SU-DHL-6 (cell line): ENCODE measurements around the gene PRKD1.
A peak's percentile ranks its signal among the peaks of the same experiment; 100 is the strongest.

Source experiments
- H2AFZ ChIP-seq: fragments of 200-600 bp; sonication (generic); 2 replicates; pipeline ENCODE4 v1.6.1; 2014; ENCODE audit warnings: low read depth, mild to moderate bottlenecking, moderate library complexity, mixed read lengths, antibody characterized with exemption, low read length; ENCODE audit not compliant: severe bottlenecking
- H3F3A ChIP-seq: fragments of 200-600 bp; shearing (Covaris generic); 2 replicates; pipeline ENCODE4 v1.6.0; 2016; ENCODE audit warnings: antibody characterized with exemption, mild to moderate bottlenecking; ENCODE audit not compliant: insufficient read depth
- H3K27ac ChIP-seq: fragments of 200-600 bp; sonication (generic); 2 replicates; pipeline ENCODE4 v1.5.1; 2016; ENCODE audit warnings: low read depth, mild to moderate bottlenecking, low read length, moderate library complexity, mixed read lengths
- H3K27me3 ChIP-seq: fragments of 200-600 bp; sonication (generic), shearing (Covaris generic); 2 replicates; pipeline ENCODE4 v1.6.0; 2014; ENCODE audit warnings: mild to moderate bottlenecking, low read length
- H3K36me3 ChIP-seq: fragments of 200-600 bp; sonication (generic); 2 replicates; pipeline ENCODE4 v1.6.1; 2014; ENCODE audit warnings: mild to moderate bottlenecking, low read length, mixed read lengths
- H3K4me2 ChIP-seq: fragments of 300-600, 200-600 bp; shearing (Covaris generic), sonication (generic); 2 replicates; pipeline ENCODE4 v1.6.0; 2014; ENCODE audit warnings: low read length, low read depth, mild to moderate bottlenecking; ENCODE audit not compliant: poor library complexity, severe bottlenecking
- H3K4me3 ChIP-seq: fragments of 200-600 bp; sonication (generic); 2 replicates; pipeline ENCODE4 v1.5.1; 2014; ENCODE audit warnings: antibody characterized with exemption, low read length, mild to moderate bottlenecking, mixed read lengths; ENCODE audit not compliant: insufficient read depth, poor library complexity, severe bottlenecking
- H3K79me2 ChIP-seq: fragments of 200-600 bp; sonication (generic); 2 replicates; pipeline ENCODE4 v1.6.1; 2014; ENCODE audit warnings: mild to moderate bottlenecking, low read length, moderate library complexity; ENCODE audit not compliant: insufficient read depth
- H3K9ac ChIP-seq: fragments of 200-600 bp; sonication (generic); 2 replicates; pipeline ENCODE4 v1.7.0; 2014; ENCODE audit warnings: mild to moderate bottlenecking, low read length
- H3K9me2 ChIP-seq: fragments of 200-600 bp; sonication (generic); replicated peaks from 2 replicates; pipeline ENCODE4 v1.6.1; 2014; ENCODE audit warnings: low read length; ENCODE audit not compliant: insufficient read depth
- H3K9me3 ChIP-seq: fragments of 200-600 bp; sonication (generic); 2 replicates; pipeline ENCODE4 v1.6.1; 2014; ENCODE audit warnings: low read length, mixed read lengths; ENCODE audit not compliant: insufficient read depth
- H4K20me1 ChIP-seq: fragments of 200-600 bp; sonication (generic); 2 replicates; pipeline ENCODE4 v1.6.1; 2014; ENCODE audit warnings: low read depth, mild to moderate bottlenecking, antibody characterized with exemption, low read length, moderate library complexity, mixed read lengths
- EZH2phosphoT487 ChIP-seq: fragments of 200-600 bp; sonication (generic), shearing (Covaris generic); conservative IDR thresholded peaks from 2 replicates; pipeline ENCODE4 v1.6.1; 2018; ENCODE audit warnings: mild to moderate bottlenecking, antibody characterized with exemption, low read length, moderate library complexity, mixed read lengths
- TF ChIP-seq, protein P1 (sequence below): fragments of 200-600 bp; sonication (generic); IDR thresholded peaks from one replicate; pipeline ENCODE4 v1.5.1; 2017; ENCODE audit warnings: antibody characterized with exemption, mild to moderate bottlenecking, low read length, moderate library complexity; ENCODE audit not compliant: insufficient read depth, poor library complexity, severe bottlenecking

PRKD1 gene

DNA sequence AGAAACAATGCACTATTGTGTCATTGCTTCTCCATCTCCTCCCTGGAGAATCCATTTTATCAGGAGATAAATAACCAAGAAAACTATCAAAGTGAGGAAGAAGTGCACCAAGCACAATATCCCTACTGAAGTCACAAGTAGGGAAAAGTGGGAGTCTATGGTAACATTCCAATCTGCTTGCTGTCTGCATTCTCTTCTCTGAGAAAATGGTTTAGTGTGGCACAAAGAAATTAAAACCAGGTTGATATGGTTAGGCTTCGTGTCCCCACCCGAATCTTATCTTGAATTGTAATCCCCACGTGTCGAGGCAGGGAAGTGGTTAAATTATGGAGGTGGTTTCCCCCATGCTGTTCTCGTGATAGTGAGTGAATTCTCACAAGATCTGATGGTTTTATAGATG, 209.7 kb downstream of the PRKD1 start:
- TF ChIP-seq EZH2phosphoT487, result no peak
- TF ChIP-seq, protein P1, sequence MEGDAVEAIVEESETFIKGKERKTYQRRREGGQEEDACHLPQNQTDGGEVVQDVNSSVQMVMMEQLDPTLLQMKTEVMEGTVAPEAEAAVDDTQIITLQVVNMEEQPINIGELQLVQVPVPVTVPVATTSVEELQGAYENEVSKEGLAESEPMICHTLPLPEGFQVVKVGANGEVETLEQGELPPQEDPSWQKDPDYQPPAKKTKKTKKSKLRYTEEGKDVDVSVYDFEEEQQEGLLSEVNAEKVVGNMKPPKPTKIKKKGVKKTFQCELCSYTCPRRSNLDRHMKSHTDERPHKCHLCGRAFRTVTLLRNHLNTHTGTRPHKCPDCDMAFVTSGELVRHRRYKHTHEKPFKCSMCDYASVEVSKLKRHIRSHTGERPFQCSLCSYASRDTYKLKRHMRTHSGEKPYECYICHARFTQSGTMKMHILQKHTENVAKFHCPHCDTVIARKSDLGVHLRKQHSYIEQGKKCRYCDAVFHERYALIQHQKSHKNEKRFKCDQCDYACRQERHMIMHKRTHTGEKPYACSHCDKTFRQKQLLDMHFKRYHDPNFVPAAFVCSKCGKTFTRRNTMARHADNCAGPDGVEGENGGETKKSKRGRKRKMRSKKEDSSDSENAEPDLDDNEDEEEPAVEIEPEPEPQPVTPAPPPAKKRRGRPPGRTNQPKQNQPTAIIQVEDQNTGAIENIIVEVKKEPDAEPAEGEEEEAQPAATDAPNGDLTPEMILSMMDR, result no peak
- Histone ChIP-seq H3K9me3 (no peaks in the 10 kb centered on the region), H3K27me3 (no peaks in the 10 kb centered on the region)

DNA sequence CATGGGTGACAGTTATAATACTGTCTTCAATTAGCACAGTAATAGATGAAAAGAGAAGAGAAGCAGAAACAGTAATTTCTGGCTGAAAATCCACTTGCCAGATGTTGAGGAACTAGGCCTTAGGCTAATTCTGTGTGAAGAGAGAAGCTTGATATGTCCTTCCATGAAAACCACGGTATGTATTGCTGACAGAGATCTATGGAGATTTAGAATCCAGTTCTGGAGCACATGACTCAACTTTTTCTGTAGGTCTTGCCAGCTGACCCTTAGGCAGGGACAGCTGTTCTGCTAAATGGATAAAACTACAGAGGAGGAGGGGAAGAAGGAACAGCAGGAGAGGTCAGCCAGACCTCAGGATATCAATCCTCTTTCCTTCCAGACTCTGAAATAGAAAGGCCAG, 211.5 kb downstream of the PRKD1 start:
- TF ChIP-seq EZH2phosphoT487, result no peak
- TF ChIP-seq, protein P1, result no peak
- Histone ChIP-seq H3K9ac (no peak overlapping the region), H3K9me3 (no peaks in the 10 kb centered on the region), H3K27me3 (no peaks in the 10 kb centered on the region), H4K20me1 (no peaks in the 10 kb centered on the region), H3K27ac (no peak overlapping the region), H3K4me3 (no peak overlapping the region), H2AFZ (no peak overlapping the region), H3K36me3 (no peaks in the 10 kb centered on the region), H3F3A (no peaks in the 10 kb centered on the region), H3K4me2 (no peak overlapping the region), H3K9me2 (no peaks in the 10 kb centered on the region), H3K79me2 (no peaks in the 10 kb centered on the region)

More for the DNA sequence above, 209.7 kb downstream of the PRKD1 start:
- Histone ChIP-seq H4K20me1 (no peaks in the 10 kb centered on the region), H3K36me3 (no peaks in the 10 kb centered on the region), H3K27ac (no peak overlapping the region), H3K9ac (no peak overlapping the region), H3K9me2 (no peaks in the 10 kb centered on the region), H3K4me2 (no peak overlapping the region), H3K79me2 (no peaks in the 10 kb centered on the region), H2AFZ (peak overlapping the region; percentile 46), H3F3A (no peaks in the 10 kb centered on the region), H3K4me3 (no peak overlapping the region)

DNA sequence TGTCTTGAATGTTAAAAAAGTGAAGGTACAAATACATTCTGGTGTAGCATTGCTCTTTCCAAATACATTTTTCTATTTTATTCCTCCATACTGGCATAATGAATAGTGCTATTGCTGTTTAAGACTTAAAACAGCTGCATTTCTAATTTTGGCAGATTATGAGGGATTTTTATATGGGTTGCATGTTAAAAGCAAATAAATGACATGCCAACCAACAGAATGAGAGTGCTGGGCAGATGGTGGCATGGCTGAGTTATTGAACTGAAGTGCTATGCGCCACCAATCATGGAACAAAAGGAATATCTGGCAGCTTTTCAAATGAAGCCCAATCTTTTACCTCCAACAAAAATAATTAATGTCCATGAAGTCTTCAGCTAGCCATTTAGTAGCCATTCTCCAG, 215.0 kb downstream of the PRKD1 start:
- Histone ChIP-seq H3K4me3 (no peak overlapping the region), H3K27me3 (no peaks in the 10 kb centered on the region), H4K20me1 (no peaks in the 10 kb centered on the region), H3K79me2 (no peaks in the 10 kb centered on the region), H3K4me2 (no peak overlapping the region), H3K36me3 (no peaks in the 10 kb centered on the region), H2AFZ (no peak overlapping the region), H3K9me2 (no peaks in the 10 kb centered on the region), H3K9me3 (no peaks in the 10 kb centered on the region), H3F3A (no peaks in the 10 kb centered on the region), H3K9ac (no peak overlapping the region), H3K27ac (no peak overlapping the region)
- no peak for TF ChIP-seq EZH2phosphoT487
- TF ChIP-seq, protein P1, result no peak
